NCI-H345 (cell line): Measurements from ENCODE around the gene PSD2.

Source experiments
- DNase-seq: peaks from one replicate; lab custom pipeline; 2025; lab: John Stamatoyannopoulos, UW

Gene PSD2

DNA sequence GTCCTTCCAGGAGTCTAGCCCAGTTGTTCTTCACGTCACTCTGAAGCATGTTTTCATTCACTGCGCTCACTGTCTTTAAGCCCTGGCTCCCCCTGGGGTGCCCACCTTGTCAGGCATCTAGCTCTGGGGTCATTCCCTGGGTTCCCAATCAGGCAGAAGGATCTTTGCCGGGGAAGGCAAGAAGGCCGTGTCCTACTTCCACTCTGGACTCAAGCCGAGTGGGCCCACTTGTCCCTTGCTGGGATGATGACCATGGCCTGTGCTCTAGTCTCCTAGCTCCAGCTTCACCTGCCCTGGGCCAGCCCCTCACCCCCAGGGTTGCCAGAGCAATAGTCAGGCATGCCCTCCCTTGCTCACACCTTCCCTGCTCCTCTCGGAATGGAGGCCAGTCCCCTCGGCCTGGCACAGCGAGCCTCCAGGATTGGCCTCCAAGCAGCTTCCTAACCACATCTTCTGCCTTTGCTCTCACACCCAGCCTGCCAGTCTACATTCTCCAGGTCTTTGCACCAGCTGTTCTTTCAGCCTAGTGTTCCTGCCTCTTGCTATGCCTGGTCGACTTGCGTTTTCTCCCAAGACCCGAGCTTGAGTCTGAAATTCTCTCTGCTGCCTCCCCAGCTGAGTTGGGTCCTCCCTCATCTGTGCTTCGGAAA, 32.2 kb upstream of the PSD2 start:
- no peak for DNase-seq

DNA sequence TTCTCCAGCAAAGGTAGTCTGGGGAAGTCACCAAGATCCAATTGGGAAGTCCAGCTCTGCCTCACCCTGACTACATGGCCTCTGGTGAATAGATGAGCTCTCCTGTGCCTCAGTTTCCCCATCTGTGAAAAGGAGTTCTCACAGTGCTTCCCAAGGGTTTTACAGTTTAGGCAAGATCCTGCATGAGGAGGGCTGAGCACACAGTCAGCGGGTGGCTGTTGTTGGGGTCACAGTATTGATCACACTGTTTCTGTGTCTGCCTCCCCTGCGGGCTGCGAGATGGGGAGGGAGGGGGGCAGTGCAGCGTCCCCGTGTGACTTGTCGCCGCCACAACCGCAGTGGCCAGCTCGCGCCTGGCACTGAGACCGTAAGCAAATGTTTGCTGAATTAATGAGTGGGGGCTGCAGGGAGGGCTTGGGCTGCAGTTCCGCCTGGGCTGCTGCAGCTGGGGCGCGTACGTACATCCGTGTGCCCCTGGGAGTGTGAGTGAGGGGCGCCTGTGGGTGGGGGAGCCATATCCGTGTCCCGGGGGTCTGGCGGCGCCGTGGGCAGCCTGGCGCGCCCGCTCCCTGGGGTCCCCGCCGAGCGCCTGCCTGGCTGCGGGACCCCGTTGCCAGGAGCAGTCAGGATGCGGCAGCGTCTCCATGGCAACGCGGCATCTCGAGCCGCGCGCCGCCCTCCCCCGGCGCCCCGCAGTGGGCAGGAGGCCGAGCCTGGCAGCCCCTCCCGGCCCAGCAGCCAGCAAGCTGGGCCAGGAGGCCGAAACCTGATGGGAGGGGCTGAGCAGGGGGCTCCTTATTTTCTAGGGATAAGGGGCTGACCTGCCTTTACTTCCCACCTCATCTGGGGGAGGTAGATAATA, 31.4 kb upstream of the PSD2 start:
- DNase-seq = peak; percentile 72

DNA sequence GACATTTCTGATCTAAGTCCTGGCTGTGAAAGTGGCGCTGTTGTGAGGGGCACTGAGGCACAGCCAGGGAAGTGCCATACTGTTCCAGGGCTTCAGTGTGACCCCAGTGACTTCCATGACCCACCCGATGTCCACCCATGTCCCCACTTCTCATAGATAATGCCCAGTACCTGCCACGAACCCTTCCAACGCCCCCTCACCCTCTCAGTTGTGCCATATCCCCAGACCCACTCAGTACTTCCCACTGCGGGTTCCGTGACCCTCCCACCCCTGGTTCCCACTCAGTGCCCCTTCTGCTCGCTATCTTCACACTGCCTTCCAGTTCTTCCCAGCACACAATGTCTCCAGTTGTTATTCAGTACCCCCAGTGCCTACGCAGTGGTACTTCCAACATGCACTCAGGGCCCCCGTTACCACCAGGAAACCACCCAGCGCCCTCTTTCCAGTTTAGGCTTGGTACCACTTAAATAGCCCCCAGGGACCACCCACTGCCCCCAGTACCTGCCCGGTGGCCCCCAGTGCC, 30.7 kb upstream of the PSD2 start:
- DNase-seq = no peak

DNA sequence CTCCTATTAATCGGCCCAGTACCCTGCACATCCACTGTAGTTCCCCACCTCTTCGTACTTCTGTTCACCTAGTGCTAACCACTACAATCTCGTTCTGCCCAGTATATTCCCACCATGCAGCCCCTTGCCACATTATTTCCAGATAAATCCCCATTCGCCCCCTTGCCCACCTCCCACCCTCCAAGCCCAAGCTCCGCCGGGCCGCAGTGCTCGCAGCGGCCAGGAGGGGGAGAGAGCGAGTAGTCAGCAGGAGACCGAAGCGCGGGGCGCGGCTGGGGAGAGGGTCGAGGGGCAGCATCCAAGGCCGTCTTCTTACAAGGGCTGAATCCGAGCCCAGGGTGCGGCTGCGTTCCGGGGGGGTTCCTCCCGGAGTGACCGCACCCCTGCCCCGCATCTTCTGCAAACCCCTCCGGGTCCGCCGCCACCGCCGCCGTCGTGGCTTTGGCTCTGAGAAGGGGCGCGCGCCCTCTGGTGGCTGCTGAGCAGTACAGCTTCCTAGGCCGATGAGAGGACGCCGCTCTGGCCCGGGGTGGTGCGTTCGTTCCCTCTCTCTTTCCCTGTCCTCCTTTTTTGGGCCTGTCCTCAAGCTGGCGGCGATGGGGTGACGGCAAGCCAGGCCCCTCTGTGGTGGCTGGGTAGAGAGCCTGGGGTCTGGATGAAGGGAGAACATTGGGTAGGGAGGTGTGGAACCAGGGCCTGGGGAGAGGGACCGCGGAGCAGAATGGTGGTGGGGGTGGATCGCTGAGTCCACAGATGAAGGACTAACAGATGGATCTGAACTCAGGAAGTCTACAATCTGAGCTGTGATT, 30.0 kb upstream of the PSD2 start:
- DNase-seq = peak; percentile 87

DNA sequence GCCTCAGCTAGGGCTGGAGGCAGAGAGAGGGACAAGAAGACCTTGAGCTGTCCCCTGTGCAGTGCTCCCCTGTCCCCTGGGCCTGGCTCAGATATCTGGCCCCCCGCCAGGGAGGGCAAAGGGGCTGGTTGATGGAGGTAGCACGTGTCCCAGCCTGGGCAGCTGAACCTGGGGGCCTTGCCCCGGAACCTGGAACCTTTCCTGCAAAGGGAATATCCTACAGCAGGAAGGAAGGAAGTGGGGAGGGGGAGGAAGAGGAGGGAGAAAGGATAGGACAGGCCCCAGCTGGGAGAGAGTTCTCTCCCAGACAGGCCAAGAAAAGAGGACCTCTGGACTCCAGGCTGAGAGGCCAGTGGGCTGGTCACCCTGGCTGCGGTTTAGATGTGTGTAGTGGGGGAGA, 27.6 kb upstream of the PSD2 start:
- no peak for DNase-seq

DNA sequence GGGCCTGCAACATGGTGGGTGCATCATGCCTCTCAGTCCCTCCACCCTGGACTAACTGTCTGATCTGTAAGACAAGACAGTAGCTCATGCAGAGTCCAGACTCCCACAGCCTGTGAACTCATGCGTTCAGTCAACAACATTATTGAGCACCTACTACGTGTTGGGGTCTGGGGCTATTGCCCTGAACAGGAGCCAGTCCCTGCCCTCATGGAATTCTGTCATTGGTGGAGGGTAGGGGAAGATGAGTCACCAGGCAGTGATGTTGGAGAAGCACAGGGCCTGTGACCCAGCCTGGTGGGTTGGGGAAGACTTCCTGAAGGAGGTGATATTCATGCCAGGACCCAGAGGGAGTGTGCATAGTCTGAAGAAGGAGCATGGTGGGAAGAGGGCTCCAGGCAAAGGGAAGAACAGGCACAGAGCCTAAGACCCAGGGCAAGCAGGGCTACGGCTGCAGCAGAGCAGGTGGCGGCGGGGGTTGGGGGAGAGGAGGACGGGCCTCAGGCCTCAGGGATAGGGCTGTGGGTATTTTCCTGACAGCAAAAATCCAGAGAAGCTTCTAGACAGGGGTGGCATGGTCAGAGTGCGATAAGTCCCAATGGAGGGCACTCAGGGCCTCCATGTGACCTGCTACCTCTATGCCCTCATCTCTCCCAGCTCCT, 26.7 kb upstream of the PSD2 start:
- DNase-seq = no peak

DNA sequence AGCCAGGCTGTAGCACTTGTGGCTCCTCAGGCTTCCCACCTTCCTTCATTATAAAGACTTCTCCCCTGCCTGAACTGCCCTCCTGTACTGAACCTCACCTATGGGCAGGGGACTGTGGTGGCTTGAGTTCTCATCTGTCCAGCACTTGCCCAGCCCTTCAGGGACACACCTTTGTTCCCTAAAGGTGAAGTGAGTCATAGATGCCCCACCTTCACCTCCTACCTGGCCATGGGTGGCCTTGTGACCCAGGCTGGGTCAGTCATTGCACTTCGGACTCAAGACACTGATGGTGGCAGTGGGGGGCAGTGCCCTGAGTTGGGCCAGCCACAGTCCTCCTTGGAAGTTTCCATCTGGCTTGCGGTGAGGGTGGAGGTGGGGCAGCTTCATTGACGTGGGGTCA, 26.1 kb upstream of the PSD2 start:
- DNase-seq = no peak

DNA sequence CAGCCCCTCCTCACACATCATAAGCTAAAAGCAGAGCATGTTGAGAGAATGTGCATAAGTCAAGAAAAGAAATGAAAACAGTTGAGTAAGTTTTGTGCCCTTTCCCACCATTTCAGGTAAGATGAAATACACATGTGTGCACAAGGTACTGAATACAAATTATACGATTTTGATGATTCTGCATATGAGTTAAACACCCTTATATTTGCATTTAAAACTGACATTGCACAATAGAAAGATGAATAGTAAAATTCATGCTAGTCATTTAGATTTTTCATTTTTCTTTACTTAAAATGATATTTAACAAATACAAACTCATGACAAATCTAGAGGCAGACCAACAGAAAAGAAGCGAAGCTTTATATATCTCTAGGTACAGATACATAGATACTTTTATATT, 24.9 kb upstream of the PSD2 start:
- no peak for DNase-seq

DNA sequence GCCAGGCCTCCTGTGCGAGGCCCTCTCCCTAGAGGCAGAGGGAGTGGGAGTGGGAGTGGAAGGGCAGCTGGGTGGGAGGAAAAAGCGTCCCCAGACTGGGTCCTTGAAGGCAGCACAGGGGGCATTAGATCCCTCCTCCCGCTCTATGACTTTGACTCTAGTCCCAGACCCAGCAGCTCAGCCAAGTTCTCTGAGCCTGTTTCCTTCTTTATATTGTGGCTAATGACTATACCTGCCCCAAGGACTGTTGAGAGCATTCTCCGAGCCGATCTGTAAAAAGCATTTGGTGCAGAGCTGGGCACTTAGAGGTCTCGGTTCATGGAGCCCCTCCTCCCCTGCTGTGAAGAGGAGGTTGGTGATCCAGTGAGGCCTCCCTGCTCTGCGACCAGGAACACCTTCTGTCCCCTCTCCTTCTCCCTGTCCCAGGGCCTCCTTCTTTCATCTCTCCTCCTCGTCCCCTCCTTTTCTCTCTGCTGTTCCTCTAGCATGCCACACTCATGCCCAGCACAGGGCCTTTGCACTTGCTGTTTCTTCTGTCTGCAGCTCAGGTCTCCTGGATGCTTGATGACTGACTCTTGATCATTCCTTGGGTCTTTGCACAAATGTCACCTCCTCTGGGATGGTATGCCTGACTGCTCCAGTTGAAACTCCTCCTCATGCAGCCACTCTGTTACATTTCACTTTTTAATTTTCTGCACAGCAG, 23.4 kb upstream of the PSD2 start:
- no peak for DNase-seq

DNA sequence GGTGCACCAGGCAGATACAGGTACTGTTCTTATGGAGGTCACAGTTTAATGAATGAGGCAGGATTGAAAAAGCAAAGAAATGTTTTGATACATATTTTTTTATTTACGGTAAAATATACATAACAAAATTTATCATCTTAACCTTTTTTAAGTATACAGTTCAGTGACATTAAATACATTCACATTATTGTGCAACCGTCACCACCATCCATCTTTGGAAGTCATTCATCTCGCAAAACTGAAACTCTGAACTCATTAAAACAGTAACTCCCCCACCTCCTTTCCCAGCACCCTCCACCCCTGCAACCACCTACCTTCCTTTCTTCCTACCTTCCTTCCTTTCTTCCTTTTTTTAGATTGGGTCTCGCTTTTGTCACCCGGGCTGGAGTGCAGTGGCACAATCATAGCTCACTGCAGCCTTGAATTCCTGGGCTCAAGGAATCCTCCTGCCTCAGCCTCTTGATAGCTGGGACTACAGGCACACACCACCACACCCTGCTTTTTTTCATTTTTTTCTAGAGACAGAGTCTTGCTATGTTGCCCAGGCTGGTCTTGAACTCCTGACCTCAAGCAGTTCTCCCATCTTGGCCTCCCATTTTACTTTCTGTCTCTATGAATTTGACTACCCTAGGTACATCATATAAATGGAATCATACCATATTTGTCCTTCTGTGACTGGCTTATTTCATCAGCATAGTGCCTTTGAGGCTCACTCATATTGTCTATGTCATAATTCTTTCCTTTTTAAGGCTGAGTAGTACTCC, 22.5 kb upstream of the PSD2 start:
- DNase-seq = no peak

DNA sequence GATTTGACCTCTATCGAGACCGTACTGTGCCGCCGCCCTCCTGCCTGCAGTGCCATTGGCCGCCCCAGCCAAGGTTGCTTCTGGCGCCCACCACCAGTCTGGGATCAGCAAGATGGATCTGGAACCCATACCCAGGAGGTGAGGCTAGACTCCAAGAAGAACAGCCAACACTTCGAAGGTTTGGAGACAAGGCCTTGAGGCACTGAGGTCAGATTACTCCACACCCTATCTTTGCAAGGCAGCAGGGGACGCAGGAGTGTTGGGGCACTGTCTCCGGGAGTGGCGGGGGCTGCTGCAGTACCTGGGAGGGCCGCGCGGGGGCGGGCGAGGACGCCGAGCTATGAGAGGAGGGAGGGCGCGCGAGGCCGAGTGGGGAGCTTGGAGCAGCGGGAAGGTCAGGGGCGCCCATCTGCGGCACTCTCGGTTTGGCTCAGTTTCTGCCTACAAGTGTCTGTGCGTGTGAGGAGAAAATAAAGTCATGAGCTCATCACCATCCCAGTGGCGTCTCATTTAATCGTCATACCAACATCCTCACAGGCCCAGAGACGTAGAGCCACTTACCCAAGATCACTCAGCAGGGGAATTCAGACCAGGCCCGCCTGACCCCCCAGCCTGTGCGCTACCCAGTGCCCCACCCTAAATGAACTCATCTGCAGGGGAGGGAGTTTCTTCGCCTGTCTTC, 20.5 kb upstream of the PSD2 start:
- DNase-seq = peak; percentile 54

DNA sequence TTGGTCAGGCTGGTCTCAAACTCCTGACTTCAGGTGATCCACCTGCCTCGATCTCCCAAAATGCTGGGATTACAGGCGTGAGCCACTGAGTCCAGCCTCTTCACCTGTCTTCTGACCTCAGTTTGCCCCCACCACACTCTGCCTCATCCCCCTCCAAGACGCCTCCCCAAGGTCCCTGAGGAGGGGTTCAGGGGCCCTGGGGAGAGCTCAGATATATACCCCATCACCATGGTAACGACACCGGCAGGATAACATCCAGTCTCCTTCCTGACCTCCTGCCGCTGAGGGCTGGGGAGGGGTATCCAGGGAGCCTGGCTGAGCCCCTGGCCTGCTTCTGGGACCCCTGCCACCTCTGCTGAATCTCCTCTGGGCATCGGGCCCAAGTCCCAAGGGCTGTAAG, 19.7 kb upstream of the PSD2 start:
- no peak for DNase-seq

DNA sequence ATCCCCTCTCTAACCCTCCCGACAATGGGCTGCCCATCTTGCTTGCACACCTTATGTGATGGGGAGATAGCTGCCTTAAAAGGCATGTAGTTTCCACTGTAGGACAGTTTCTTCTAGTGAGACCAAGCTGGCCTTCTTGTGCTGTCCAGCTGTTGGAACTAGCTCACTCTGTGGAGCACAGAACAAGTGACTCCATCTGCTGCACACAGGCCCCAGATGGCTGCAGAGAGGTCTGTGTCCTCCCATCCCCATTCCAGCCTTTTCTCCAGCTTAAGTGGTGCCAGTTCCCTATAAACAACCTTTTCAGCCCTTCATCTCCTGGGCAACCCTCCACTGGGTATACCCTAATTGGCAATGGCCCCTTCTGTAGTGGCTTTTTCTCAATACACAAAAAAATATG, 18.7 kb upstream of the PSD2 start:
- no peak for DNase-seq

DNA sequence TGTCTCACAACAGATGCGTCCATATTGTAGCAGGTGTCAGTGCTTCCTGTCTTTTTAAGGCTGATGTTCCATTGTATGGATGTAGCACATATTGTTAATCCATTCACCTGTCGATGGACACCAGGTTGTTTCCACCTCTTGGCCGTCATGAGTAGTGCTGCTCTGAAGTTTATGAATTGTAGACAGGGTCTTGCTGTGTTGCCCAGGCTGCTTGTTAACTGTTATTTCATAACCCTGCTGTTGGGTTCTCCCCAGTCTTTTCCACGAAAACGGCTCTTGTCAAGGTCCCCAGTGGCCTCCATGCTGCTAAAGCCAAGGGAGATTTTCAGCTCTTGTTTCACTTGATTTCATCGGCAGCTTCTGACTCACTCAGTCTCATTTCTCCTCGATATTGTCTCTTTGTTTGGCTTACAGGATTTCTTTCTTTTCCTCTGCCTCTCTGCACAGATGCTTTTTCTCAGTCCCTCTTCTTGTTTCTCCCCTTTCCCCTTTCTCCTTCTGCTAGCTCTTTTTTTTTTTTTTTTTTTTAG, 12.1 kb upstream of the PSD2 start:
- DNase-seq = no peak

DNA sequence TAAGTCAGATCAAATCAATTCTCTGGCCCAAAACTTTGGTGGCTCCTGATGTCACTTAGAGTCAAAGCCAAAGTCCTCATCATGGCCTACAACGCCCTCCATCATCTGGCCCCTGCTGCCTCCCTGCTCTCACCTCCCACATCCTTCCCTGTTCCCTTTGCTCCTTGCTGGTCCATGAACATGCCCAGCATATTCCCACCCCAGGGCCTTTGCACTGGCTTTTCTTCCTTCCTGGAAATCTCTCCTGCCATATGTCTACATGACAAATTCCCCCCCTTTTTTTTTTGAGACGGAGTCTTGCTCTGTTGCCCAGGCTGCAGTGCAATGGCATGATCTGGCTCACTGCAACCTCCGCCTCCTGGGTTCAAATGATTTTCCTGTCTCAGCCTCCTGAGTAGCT, 11.1 kb upstream of the PSD2 start:
- no peak for DNase-seq

DNA sequence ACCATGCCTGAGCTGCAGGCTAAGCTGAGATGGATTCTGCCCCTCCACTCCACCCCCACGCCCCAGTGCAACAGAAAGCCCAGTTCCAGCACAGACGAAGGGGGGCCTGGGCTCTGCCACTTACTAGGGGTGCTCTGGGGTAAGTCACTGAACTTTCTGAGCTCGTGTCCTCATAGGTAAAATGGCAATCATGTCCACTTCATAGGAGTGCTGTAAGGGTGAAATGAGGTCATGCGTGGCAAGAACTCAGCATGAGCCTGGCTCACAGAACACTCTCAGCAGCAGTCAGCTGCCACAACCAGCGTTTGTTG, 8.4 kb upstream of the PSD2 start:
- DNase-seq = no peak

DNA sequence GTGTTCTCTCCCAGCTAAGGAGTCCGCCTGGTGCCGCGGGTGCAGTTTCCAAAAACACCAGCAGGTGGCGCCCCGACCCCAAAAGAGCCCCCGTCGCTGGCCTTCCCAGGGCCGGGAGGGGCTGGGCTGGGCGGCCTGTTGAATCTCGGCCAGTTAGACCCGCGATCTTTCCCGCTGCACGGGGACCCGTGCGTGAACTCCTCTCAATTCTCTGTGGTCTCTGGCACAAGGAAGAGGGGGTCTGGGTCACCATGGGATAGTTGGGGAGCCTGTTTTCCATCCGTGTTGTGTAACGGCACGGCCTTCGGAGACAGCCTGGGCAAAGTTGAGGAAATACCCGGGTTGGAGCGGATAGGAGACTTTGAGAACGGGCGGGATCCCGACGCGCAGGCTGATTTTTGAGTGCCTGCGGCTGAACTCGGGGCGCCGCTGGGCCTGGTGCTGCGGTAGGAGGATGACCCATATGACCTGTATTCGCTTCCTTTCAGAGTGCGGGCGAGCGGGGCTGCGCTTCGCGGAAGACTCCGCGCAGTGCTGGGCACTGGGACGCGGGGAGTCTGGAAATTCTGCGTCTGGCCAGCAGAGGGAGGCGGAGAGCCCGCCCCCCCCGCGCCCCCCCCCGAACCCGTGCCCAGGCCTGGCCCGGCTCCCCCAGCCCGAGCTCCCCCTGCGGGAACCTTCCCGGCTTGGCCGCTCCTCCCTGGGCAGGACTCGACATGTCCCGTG, 7.9 kb upstream of the PSD2 start:
- DNase-seq = peak; percentile 81

DNA sequence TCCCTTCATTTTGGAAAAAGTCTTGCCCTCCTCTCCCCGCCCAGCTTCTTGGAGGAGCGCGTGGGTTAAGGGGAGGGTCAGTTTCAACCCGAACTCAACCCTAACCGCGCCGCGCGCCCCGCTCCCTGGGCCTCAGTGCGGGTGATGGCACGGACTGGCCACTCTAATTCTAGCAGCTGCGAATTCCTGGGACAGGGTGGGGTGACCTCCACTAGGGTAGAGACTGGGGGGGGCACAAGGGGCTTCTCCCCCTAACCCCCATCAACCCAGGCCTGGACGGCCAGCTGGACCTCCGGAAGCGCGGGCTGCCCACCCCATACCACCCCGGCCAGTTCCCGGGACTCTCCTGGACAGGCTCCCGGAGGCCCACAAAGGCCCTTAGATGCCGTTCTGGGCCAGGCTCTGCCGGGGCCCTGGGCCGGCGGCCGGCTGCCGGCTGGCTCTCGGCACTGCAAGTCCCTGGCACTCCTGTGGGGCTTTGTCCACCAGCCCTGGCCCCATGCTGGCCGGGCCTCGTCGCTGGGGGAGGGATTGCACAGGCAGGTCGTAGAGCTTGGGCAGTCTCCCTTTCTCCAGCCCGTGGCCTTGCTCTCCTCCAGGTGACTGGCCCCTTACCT, 7.2 kb upstream of the PSD2 start:
- no peak for DNase-seq
